Naive thymus-derived CD4-positive, alpha-beta T cell (primary cell): Measurements from ENCODE around the gene GARIN6. TPM values are rescaled to one million over a fixed set of nuclear protein-coding genes. Genes with fewer than 3 reads are reported as not detected.

Experiments
- ATAC-seq: fragments of 150-1000 bp; cut with Tn5 transposase; 2 replicates; pipeline ENCODE4 v1.10.0; 2021; ENCODE audit warnings: mild to moderate bottlenecking, moderate library complexity
- CTCF ChIA-PET: fragments of 350-600 bp; sonication (Branson Sonifier 250); formaldehyde crosslinking; loops from one replicate; lab custom pipeline; 2021; ENCODE audit warnings: antibody characterized with exemption; lab: Charles Lee
- POLR2A ChIA-PET: fragments of 350-600 bp; sonication (Branson Sonifier 250); formaldehyde crosslinking; loops from one replicate; lab custom pipeline; 2021; ENCODE audit warnings: antibody characterized with exemption, inconsistent platforms; lab: Charles Lee
- DNase-seq, 9 donors: peaks; one replicate each; pipeline versions ENCODE4 v3.0.0 to v3.0.0-alpha.2; 2020 to 2022; ENCODE audit warnings: mixed read lengths in 1 of 9
- H3K27ac ChIP-seq: one replicate; pipeline ENCODE4 v1.7.0; 2013; ENCODE audit warnings: mild to moderate bottlenecking, low read depth, low read length, moderate library complexity
- H3K27me3 ChIP-seq, 2 donors: one replicate each; pipeline ENCODE4 v1.7.0; 2013; ENCODE audit warnings: low read length in 2 of 2, mild to moderate bottlenecking in 2 of 2, moderate library complexity in 2 of 2; ENCODE audit not compliant: control insufficient read depth in 2 of 2, insufficient read depth in 2 of 2
- H3K36me3 ChIP-seq, 3 experiments: 1 replicate in 2 of 3; 2 replicates in 1 of 3; pipeline ENCODE4 v1.7.0; 2013; ENCODE audit warnings: low read length in 3 of 3, mild to moderate bottlenecking in 3 of 3, moderate library complexity in 1 of 3; ENCODE audit not compliant: insufficient read depth in 3 of 3, control insufficient read depth in 2 of 3
- H3K4me1 ChIP-seq, 2 donors: one replicate each; pipeline ENCODE4 v1.7.0; 2013; ENCODE audit warnings: low read length in 2 of 2, mild to moderate bottlenecking in 2 of 2, moderate library complexity in 1 of 2; ENCODE audit not compliant: control insufficient read depth in 2 of 2, insufficient read depth in 2 of 2
- H3K4me3 ChIP-seq: 2 replicates; pipeline ENCODE4 v1.7.0; 2013; ENCODE audit warnings: mild to moderate bottlenecking, low read length
- H3K9me3 ChIP-seq, 3 experiments: 1 replicate in 2 of 3; 2 replicates in 1 of 3; pipeline ENCODE4 v1.7.0; 2013; ENCODE audit warnings: low read length in 3 of 3; ENCODE audit not compliant: control insufficient read depth in 2 of 3
- H3K27ac Mint-ChIP-seq, 9 donors: one replicate each; pipeline ENCODE4 v1.8.0; 2020 to 2022; ENCODE audit warnings: mixed read lengths in 9 of 9, mild to moderate bottlenecking in 8 of 9, moderate library complexity in 5 of 9, inconsistent platforms in 2 of 9
- H3K27me3 Mint-ChIP-seq, 5 donors: one replicate each; pipeline ENCODE4 v1.8.0; 2021 to 2022; ENCODE audit warnings: mixed read lengths in 5 of 5, mild to moderate bottlenecking in 1 of 5
- H3K36me3 Mint-ChIP-seq, 5 donors: one replicate each; pipeline ENCODE4 v1.8.0; 2020 to 2022; ENCODE audit warnings: mixed read lengths in 5 of 5, mild to moderate bottlenecking in 3 of 5, inconsistent platforms in 1 of 5
- H3K4me1 Mint-ChIP-seq, 7 donors: one replicate each; pipeline ENCODE4 v1.8.0; 2020 to 2022; ENCODE audit warnings: mixed read lengths in 7 of 7, mild to moderate bottlenecking in 3 of 7, inconsistent platforms in 1 of 7
- H3K4me3 Mint-ChIP-seq, 10 donors: one replicate each; pipeline ENCODE4 v1.8.0; 2020 to 2022; ENCODE audit warnings: mild to moderate bottlenecking in 10 of 10, mixed read lengths in 10 of 10, moderate library complexity in 6 of 10, inconsistent platforms in 2 of 10
- H3K9me3 Mint-ChIP-seq, 11 donors: one replicate each; pipeline ENCODE4 v1.8.0; 2020 to 2022; ENCODE audit warnings: mixed read lengths in 11 of 11, mild to moderate bottlenecking in 4 of 11, inconsistent platforms in 1 of 11, moderate library complexity in 1 of 11
- intact Hi-C, 2 donors: fragments of 100-400 bp; cut with micrococcal nuclease; formaldehyde crosslinking; loops; one replicate each; pipeline ENCODE4 v1.15.1; 2023
- polyA plus RNA-seq, 2 donors: library from polyadenylated mRNA; unstranded; fragments of 300-500 nt; fragmentation: Illumina TruSeq; gene quantifications; one replicate each; pipeline ENCODE4 v1.2.3, GENCODE V29; 2021
- total RNA-seq, 6 experiments: library from RNA in 5 of 6; stranded (reverse) in 5 of 6; gene quantifications; 1 replicate in 5 of 6; 2 replicates in 1 of 6; pipeline ENCODE4 v1.2.3 and lab custom pipeline; 2021 to 2026

GARIN6 gene
- total and polyA plus RNA-seq, 7 experiments from 2014 or later = not detected

DNA sequence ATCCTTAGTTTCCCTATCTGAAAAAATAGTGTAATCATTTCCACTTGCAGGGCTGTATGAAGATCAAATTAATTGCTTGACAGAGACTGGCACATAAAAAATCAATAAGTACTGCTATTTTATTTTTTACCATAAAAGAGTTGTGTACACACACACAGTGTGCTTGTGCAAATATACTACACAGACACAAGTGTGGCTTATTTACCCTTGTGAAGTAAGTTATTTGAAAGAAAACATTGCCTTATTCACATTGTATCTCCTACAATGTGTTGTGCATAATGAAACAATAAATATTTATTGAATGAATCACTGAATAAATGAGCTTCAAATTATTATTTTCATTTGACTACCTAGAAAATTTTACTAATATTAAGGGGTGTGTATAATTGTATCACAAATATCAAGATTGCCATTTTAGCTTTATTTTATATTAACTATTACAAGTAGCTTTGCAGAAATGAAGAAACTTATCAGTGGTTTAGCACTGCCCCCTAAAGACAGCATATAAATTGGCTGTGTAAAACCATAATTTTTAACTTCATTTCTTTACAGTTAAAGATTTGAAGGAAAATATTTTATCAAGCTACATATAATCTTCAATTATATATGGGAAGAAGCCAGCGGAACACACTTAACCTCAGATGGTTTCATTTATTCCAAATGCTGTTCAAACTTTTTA, 11.3 kb downstream of the GARIN6 start:
- ChIA-PET POLR2A (no interaction called here), CTCF (no interaction called here)
- H3K27me3 Mint-ChIP-seq = no peaks in the 10 kb centered on the region
- ATAC-seq = no peak
- H3K27ac Mint-ChIP-seq = no peak overlapping the region
- H3K9me3 Mint-ChIP-seq = peaks cover 0 to 8% (median 0%) of the 10 kb centered on the region in 11 donors
- no peaks in the 10 kb centered on the region for H3K4me1 ChIP-seq
- H3K4me3 ChIP-seq = no peak overlapping the region
- no peaks in the 10 kb centered on the region for H3K36me3 Mint-ChIP-seq
- H3K27me3 ChIP-seq = no peaks in the 10 kb centered on the region
- no peak for DNase-seq
- intact Hi-C loops = no loop called here
- no peaks in the 10 kb centered on the region for H3K36me3 ChIP-seq
- no peaks in the 10 kb centered on the region for H3K4me1 Mint-ChIP-seq
- H3K27ac ChIP-seq = no peak overlapping the region
- no peaks in the 10 kb centered on the region for H3K9me3 ChIP-seq
- no peak overlapping the region for H3K4me3 Mint-ChIP-seq

DNA sequence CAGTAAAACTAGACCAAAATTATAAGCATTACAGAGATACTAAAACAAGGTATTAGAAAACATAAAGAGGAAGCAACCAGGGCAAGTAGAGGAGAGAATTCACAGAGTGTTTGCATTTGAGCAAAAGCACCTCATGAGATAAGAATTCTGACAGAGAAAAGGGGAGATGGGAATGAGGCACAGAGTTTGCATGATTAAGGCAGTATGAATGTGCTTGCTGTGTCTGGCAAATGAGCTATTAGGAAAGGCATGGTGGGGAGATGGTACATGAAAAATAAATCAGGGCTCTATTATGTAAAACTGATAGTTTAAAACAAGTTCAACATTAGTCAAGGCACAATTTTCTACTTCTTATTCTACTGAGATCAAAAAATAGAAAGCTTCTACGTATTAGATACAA, 23.1 kb downstream of the GARIN6 start:
- Histone ChIP-seq H3K4me3 (no peak overlapping the region), H3K4me1 (no peaks in the 10 kb centered on the region), H3K27me3 (no peaks in the 10 kb centered on the region), H3K27ac (no peak overlapping the region), H3K9me3 (no peaks in the 10 kb centered on the region), H3K36me3 (no peaks in the 10 kb centered on the region)
- H3K36me3 Mint-ChIP-seq = no peaks in the 10 kb centered on the region
- H3K4me1 Mint-ChIP-seq = no peaks in the 10 kb centered on the region
- peaks cover 0 to 17% (median 3%) of the 10 kb centered on the region in 11 donors for H3K9me3 Mint-ChIP-seq
- H3K27me3 Mint-ChIP-seq = no peaks in the 10 kb centered on the region
- intact Hi-C loops = no loop called here
- ChIA-PET POLR2A (no interaction called here), CTCF (no interaction called here)
- no peak overlapping the region for H3K4me3 Mint-ChIP-seq
- DNase-seq (no peak), ATAC-seq (no peak)
- H3K27ac Mint-ChIP-seq = no peak overlapping the region

DNA sequence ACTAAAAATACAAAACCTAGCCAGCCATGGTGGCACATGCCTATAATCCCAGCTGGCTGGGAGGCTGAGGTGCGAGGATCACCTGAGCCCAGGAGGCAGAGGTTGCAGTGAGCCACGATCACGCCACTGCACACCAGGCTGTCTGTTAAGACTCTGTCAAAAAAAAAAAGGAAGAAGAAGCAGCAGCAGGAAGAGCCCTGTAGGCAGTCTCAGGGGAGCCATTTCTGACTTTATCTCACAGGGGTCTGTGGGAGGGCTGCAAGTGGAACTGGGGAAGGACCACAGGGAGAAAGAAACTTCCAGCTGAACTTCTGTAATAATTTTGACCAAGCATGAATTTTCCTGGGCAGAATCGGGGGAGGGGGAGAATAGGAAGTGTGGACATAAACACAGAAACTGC, 32.7 kb downstream of the GARIN6 start:
- ChIA-PET POLR2A (no interaction called here), CTCF (no interaction called here)
- no peaks in the 10 kb centered on the region for H3K4me1 Mint-ChIP-seq
- H3K4me3 ChIP-seq = no peak overlapping the region
- H3K4me3 Mint-ChIP-seq = no peak overlapping the region
- H3K27me3 Mint-ChIP-seq = no peaks in the 10 kb centered on the region
- ATAC-seq (no peak), DNase-seq (no peak)
- peaks cover 1 to 31% (median 7%) of the 10 kb centered on the region in 11 donors for H3K9me3 Mint-ChIP-seq
- H3K9me3 ChIP-seq = peaks cover 0 to 5% (median 0%) of the 10 kb centered on the region in 3 experiments
- no peaks in the 10 kb centered on the region for H3K27me3 ChIP-seq
- no peaks in the 10 kb centered on the region for H3K36me3 Mint-ChIP-seq
- H3K36me3 ChIP-seq = no peaks in the 10 kb centered on the region
- H3K27ac ChIP-seq = no peak overlapping the region
- no peak overlapping the region for H3K27ac Mint-ChIP-seq
- intact Hi-C loops = no loop called here
- no peaks in the 10 kb centered on the region for H3K4me1 ChIP-seq

DNA sequence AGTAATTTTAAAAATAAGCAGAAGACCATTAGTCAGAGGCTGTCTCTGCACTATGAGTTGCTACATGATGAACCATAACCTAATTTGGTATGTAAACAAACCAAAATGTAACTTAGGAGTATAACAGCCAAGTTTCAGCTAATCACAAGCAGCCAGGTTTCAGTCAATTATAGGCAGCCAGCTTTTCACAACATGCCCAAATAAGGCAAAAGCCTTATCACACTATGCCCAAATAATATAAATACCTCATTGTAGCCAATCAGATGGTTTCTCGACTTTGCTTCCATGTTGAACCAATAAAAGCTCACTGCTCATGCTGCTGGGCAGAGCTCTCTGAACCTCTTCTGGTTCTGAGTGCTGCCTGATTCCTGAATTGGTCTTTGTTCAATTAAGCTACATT, 38.6 kb downstream of the GARIN6 start:
- Histone ChIP-seq H3K9me3 (peaks cover 0 to 5% (median 0%) of the 10 kb centered on the region in 3 experiments), H3K27me3 (no peaks in the 10 kb centered on the region), H3K4me1 (no peaks in the 10 kb centered on the region), H3K27ac (no peak overlapping the region), H3K36me3 (no peaks in the 10 kb centered on the region), H3K4me3 (no peak overlapping the region)
- H3K27me3 Mint-ChIP-seq = no peaks in the 10 kb centered on the region
- H3K36me3 Mint-ChIP-seq = no peaks in the 10 kb centered on the region
- no peak for ATAC-seq
- H3K27ac Mint-ChIP-seq = no peak overlapping the region
- intact Hi-C loops = no loop called here
- H3K4me3 Mint-ChIP-seq = no peak overlapping the region
- H3K9me3 Mint-ChIP-seq = peaks cover 0 to 24% (median 16%) of the 10 kb centered on the region in 11 donors
- CTCF ChIA-PET = no interaction called here
- no peak for DNase-seq
- H3K4me1 Mint-ChIP-seq = no peaks in the 10 kb centered on the region
- POLR2A ChIA-PET = no interaction called here

DNA sequence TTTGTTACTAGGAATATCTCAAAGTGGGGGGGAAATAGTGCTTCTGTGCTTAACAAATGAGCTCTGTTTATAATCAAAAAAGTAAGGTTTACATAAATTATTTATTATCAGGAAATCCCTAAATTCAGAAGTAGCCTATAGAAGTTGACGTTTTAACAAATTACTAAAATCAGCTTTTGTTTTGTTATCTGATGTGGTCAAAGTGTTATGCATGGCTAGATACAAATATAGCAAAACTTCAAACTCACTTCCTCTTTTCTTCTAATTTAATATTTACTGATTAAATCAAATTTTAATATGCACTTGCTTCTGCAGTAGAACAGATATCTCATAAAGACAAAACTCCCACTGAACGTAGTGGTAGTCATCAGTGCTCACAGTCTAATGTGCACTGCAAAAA, 47.5 kb downstream of the GARIN6 start:
- ATAC-seq (no peak), DNase-seq (no peak)
- no peak overlapping the region for H3K4me3 Mint-ChIP-seq
- H3K27ac Mint-ChIP-seq = no peak overlapping the region
- peaks cover 0 to 12% (median 4%) of the 10 kb centered on the region in 11 donors for H3K9me3 Mint-ChIP-seq
- no peaks in the 10 kb centered on the region for H3K9me3 ChIP-seq
- ChIA-PET POLR2A (no interaction called here), CTCF (no interaction called here)
- H3K4me1 Mint-ChIP-seq = no peaks in the 10 kb centered on the region
- intact Hi-C loops = no loop called here
- H3K36me3 ChIP-seq = no peaks in the 10 kb centered on the region
- no peaks in the 10 kb centered on the region for H3K27me3 Mint-ChIP-seq
- no peaks in the 10 kb centered on the region for H3K4me1 ChIP-seq
- no peak overlapping the region for H3K27ac ChIP-seq
- no peaks in the 10 kb centered on the region for H3K27me3 ChIP-seq
- H3K4me3 ChIP-seq = no peak overlapping the region
- H3K36me3 Mint-ChIP-seq = no peaks in the 10 kb centered on the region
